GM18870 (cell line): Measurements from ENCODE around the gene GRIK5.
"Not testable (repeated sequence)": the region's sequence is repeated elsewhere in the genome, so short reads cannot be mapped to it uniquely, and the experiment has no call there.

Source experiments
- ATAC-seq: cut with Tn5 transposase; IDR thresholded peaks from one replicate; pipeline ENCODE4 v1.9.1; 2021; ENCODE audit warnings: moderate library complexity; ENCODE audit not compliant: unreplicated experiment

The GRIK5 gene

GRCh38 chr19:42069619-42070351, at the start of gene GRIK5:
Gene GRIK5 (minus strand): TSS chr19:42070206. CDS start chr19:42065770, 4,436 bp downstream.
- no peak for ATAC-seq

- no peak for ATAC-seq
Observed at GRCh38 chr19:42117076-42117475, 47.1 kb upstream of the GRIK5 start.

DNA sequence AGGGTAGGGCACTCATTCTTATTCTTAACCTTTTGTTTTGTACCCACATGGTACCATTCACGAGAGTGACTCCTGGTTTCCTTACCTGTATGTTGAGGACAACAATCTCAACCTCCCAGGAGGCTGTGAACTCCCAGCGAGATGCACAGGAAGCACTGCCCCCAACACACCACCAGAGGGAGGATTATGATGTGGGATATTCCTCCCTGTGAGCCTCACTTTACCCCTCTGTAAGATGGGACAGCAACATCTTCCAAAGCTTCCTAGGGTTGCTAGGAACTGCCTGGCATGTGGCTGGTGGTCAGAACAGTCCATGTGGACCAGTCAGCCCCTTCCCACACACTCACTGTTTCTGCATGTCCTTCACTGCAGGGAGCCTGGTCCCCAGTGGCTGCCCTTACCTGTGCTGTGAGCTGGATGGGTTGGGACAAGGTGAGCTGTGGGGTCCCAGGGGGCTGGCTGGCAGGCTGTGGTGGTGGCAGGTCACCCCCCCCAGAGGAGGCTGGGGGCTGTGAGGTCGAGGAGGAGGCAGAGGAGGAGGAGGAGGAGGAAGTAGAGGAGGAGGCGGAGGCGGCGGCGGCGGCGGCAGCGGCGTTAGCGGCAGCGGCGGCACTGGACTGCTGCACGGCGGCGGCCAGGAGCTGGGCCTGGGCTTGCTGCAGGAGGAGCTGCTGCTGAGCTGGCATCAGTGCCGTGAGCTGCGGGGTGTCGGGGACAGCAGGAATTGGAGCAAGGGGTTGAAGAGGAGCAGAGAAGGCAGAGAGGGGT, 46.5 kb upstream of the GRIK5 start:
- no peak for ATAC-seq

DNA sequence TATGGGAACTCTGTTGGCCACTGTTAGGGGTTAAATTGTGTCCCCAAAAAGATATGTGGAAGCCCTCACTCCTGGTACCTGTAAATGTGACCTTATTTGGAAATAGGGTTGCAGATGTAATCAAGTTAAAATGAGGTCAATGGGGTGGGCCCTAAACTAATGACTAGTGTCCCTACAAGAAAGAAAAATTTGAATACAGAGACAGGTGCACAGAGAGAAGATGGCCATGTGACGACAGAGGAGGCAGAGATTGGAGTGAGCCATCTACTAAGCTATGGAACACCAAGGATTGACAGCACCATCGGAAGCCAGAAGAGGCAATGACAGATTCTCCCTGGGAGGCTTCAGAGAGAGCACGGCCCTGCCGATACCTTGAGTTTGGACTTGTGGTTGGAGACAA, 45.7 kb upstream of the GRIK5 start:
- no peak for ATAC-seq

- ATAC-seq, result no peak
Observed at GRCh38 chr19:42115219-42115618, 45.2 kb upstream of the GRIK5 start.

- peak; percentile 32 for ATAC-seq
Observed at GRCh38 chr19:42114412-42114811, 44.4 kb upstream of the GRIK5 start.

- peak; percentile 38 for ATAC-seq
Observed at GRCh38 chr19:42113641-42114348, 43.8 kb upstream of the GRIK5 start.

DNA sequence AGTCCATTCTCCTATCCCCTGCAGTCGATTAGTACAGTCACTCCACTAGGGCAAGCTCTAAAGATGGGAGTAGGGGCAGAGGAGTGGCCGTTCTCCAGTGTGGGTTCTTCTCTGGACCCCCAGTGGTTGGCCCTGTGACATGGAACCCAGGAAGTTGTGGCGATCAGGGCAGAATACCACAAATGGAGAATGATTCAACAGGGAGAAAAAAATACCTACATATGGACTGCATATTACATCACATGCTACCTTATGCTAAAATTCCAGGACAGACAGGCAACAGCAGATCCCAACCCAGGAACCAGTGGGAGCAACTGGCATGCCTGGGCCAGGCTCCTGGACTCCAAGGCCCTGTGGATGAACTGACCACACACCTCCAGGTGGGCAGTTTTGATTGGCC, 41.8 kb upstream of the GRIK5 start:
- ATAC-seq, result no peak

GRCh38 chr19:42111384-42111783, 41.4 kb upstream of the GRIK5 start:
- ATAC-seq, result no peak

DNA sequence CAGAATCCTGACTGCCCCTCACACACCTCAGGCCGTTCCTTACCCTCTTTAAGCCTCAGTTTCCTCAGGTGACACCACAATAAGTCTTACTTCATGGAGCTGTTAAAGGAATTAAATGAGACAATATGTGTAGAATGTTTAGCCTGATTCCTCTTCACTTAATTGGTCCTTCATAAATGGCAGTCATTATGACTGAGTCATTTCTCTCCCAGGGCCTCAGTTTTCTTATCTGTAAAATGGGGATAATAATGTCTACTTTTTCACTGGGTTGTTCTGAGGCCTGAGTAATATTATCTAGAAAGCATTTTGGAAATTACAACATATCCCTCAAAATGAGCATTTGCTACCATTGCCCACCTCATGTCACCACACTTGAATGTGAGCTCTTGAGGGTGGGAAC, 40.7 kb upstream of the GRIK5 start:
- ATAC-seq, result no peak

- ATAC-seq, result no peak
Observed at GRCh38 chr19:42109896-42110295, 39.9 kb upstream of the GRIK5 start.

- ATAC-seq, result no peak
Observed at GRCh38 chr19:42108527-42109389, 38.8 kb upstream of the GRIK5 start.

DNA sequence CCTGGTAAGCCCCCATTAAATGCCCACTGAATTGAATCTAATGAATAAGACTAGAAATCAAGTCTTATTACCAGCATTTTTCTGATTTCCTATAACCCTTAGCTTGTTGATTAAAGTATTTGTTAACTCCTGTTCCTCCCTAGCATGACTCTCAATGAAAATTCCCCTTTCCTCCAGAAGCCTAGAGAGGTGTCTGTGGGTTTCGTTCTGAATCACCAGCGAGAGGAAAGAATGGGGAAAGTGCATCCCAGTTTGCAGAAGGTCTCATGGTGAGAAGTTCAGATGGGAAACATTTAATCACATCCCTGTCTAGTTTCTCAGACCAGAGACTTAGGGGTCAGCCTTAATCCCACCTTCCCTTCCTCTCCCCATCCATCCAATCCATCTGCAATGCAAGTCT, 35.4 kb upstream of the GRIK5 start:
- ATAC-seq, result no peak

DNA sequence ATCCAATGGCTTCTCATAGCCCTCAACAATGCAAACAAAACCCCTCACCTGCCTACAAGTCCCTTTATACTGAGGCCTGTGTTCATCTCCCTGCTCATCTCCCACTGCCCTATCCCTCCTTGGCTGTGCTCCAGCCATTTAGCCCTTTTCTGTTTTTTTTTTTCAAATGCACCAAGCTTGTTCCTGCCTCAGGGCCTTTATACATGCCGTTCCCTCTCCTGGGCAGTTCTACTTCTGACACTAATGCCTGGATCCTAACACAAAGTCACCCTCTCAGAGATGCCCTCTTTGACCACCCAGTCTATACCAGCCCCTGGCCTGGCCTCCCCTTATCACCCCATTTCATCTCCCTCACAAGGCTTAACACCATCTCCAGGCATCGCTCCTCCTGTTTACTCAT, 32.9 kb upstream of the GRIK5 start:
- no peak for ATAC-seq

DNA sequence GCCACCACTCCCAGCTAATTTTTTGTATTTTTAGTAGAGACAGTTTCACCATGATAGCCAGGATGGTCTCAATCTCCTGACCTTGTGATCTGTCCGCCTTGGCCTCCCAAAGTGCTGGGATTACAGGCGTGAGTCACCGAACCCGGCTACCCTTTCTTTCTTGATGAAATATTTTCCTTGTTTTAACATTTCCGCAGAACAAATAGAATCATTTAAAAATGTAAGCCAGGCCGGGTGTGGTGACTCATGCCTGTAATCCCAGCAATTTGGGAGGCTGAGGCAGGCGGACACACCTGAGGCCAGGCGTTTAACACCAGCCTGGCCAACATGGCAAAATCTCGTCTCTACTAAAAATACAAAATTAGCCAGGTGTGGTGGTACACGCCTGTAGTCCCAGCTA, 30.2 kb upstream of the GRIK5 start:
- ATAC-seq, result not testable (repeated sequence)

DNA sequence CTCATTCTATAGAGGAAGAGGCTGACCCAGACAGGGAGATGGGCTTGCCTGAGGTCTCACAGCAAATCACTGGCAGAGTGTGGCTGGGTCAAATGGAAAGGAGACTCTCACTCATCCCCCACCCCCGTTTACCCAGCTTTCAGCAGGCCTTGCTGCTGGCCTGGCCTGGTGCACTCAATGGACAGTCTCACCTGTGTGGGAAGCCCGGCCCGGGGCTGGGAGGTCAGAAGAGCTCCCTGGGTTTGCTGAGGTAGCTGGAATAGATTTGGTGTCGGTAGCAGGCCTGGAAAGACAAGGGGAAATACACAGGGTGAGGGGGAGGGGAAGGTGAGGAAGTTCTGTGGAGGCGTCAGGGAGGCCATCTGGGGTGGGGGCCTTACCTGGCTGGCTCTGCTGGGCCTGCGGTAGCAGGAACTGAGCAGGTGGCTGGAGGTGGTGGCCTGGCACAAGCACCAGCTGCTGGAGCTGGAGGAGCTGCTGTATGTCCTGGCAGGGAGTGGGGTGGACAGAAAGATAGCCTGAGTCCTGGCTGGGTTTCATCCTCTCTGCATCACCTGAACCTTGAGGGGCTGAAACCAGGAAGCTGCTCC, 29.4 kb upstream of the GRIK5 start:
- no peak for ATAC-seq

- ATAC-seq, result no peak
Observed at GRCh38 chr19:42098781-42099180, 28.8 kb upstream of the GRIK5 start.

- ATAC-seq, result no peak
Observed at GRCh38 chr19:42097461-42097860, 27.5 kb upstream of the GRIK5 start.

GRCh38 chr19:42096255-42096837, 26.3 kb upstream of the GRIK5 start:
- no peak for ATAC-seq

DNA sequence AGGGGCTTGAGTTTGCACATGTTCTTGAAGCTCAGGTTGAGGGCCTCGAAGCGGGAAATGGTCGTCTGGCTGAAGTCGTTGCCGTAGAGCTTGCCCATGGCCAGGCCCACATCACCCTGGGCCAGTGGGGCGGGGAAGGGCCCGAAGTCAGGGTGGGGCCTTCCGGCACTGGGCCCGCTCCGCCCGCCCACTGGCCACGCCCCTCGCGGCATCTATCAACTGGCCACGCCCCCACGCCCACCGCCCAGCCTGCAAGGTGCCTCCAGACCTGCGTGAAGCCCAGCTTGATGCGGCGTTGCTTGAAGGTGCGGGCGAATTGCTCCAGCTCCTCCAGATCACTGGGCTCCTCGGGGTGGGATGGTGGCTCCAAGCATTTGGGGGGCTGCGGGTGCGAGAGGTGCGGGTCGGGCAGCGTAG, 25.8 kb upstream of the GRIK5 start:
- ATAC-seq, result no peak
